BJ (cell line): ENCODE data around the gene STAB2. TPM values are rescaled to one million over a fixed set of nuclear protein-coding genes. Genes with fewer than 3 reads are reported as not detected.

Experiments used
- CTCF ChIA-PET: fragments of 350-600 bp; formaldehyde crosslinking; extraction: SDS; loops from one replicate; lab custom pipeline; 2021; ENCODE audit warnings: antibody characterized with exemption, inconsistent platforms; lab: Yijun Ruan, JAX
- POLR2A ChIA-PET: fragments of 300-600 bp; sonication (Branson Sonifier 250); formaldehyde crosslinking; extraction: SDS; loops from one replicate; lab custom pipeline; 2021; ENCODE audit warnings: antibody characterized with exemption; lab: Charles Lee
- DNase-seq: peaks from one replicate; pipeline ENCODE4 v3.0.0-alpha.2; 2011; ENCODE audit warnings: low read depth
- H3K27me3 ChIP-seq: 2 replicates; pipeline ENCODE4 v1.6.0; 2011; ENCODE audit warnings: low read length; ENCODE audit not compliant: control insufficient read depth, insufficient read depth
- H3K36me3 ChIP-seq: 2 replicates; pipeline ENCODE4 v1.5.1; 2011; ENCODE audit warnings: low read length; ENCODE audit not compliant: control insufficient read depth, insufficient read depth
- H3K4me3 ChIP-seq: 2 replicates; pipeline ENCODE4 v1.5.1; 2011; ENCODE audit warnings: low read depth, mild to moderate bottlenecking, control low read depth, low read length
- polyA plus RNA-seq: library from polyadenylated mRNA; depleted of rRNA; stranded (reverse); fragments of >200 nt; gene quantifications from 2 replicates; pipeline ENCODE4 v1.2.3, GENCODE V29; 2011
- TF ChIP-seq, protein P1 (sequence below): IDR thresholded peaks from 2 replicates; pipeline ENCODE4 v1.5.1; 2011; ENCODE audit warnings: low read depth, mild to moderate bottlenecking, control low read depth, inconsistent platforms, low read length, moderate library complexity; ENCODE audit not compliant: insufficient read depth

Gene STAB2
- polyA plus RNA-seq, 1 experiment, result not detected

DNA sequence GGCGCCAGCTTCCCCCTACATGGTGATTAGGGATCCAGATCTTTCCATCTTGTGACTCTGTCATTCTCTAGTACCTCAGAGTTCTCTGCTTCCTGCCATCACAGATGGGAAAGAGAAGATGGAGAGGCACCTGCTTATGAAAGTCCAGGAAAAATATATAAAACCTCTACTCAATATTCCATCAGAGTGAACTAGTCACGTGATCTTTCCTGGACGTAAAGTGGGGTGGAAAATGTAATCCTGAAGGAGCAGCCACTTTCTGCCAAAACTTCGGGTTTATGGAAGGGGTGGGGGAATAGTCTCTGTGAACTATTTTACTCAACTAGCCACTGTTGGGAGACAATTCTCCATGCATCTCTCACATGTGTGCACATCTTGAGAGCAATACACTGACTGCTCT lies 47.7 kb downstream of the STAB2 start:
- Histone ChIP-seq H3K36me3 (no peaks in the 10 kb centered on the region), H3K4me3 (no peak overlapping the region), H3K27me3 (peaks cover 6% of the 10 kb centered on the region)
- ChIA-PET POLR2A (no interaction called here), CTCF (no interaction called here)
- TF ChIP-seq, protein P1, sequence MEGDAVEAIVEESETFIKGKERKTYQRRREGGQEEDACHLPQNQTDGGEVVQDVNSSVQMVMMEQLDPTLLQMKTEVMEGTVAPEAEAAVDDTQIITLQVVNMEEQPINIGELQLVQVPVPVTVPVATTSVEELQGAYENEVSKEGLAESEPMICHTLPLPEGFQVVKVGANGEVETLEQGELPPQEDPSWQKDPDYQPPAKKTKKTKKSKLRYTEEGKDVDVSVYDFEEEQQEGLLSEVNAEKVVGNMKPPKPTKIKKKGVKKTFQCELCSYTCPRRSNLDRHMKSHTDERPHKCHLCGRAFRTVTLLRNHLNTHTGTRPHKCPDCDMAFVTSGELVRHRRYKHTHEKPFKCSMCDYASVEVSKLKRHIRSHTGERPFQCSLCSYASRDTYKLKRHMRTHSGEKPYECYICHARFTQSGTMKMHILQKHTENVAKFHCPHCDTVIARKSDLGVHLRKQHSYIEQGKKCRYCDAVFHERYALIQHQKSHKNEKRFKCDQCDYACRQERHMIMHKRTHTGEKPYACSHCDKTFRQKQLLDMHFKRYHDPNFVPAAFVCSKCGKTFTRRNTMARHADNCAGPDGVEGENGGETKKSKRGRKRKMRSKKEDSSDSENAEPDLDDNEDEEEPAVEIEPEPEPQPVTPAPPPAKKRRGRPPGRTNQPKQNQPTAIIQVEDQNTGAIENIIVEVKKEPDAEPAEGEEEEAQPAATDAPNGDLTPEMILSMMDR, result no peak
- no peak for DNase-seq

DNA sequence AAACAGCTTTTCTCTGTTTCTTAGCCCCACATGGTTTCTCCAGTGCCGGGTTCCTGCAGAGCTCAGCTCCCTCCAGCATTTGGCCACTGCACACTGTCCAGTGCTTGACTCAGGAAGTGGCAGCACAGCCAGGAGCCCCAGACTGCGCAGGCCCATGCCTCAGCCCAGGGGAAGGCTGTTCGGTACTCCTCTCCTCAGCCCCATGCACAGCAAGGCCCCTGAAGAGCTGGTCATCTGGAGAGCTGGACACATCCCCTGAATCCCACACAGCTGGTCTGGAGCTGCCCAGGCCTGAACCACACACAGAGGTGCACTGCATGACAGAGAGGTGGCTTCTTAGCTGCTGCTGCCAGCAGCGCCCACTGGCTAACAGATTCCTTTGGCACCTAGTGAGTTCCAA lies 48.3 kb downstream of the STAB2 start:
- Histone ChIP-seq H3K36me3 (no peaks in the 10 kb centered on the region), H3K27me3 (peaks cover 6% of the 10 kb centered on the region), H3K4me3 (no peak overlapping the region)
- TF ChIP-seq, protein P1, result no peak
- no peak for DNase-seq
- ChIA-PET POLR2A (no interaction called here), CTCF (no interaction called here)

DNA sequence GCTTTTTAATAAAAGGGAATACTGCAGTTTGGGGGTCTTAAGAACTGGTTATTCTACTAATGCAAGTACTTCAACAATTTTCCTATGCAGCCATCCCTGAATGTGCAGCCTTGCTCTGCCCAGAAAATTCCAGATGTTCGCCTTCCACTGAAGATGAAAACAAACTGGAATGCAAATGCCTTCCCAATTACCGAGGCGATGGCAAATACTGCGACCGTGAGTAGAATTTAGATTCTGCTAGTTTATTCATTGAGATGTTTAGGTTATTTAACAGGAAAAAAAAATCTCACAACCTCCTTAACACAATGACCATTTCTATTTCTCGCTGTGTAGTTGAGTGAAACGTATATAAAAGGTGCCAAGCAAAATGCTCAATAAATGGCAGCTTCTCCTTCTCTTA lies 49.9 kb downstream of the STAB2 start:
- H3K36me3 ChIP-seq, result no peaks in the 10 kb centered on the region
- H3K4me3 ChIP-seq, result no peak overlapping the region
- no peak for DNase-seq
- TF ChIP-seq, protein P1, result no peak
- ChIA-PET POLR2A (no interaction called here), CTCF (interaction anchor here (1.2 kb wide), 1 partner anchor 10 kb away, joined by 3 read pairs; no protein-coding TSS in a partner anchor)
- peaks cover 6% of the 10 kb centered on the region for H3K27me3 ChIP-seq

DNA sequence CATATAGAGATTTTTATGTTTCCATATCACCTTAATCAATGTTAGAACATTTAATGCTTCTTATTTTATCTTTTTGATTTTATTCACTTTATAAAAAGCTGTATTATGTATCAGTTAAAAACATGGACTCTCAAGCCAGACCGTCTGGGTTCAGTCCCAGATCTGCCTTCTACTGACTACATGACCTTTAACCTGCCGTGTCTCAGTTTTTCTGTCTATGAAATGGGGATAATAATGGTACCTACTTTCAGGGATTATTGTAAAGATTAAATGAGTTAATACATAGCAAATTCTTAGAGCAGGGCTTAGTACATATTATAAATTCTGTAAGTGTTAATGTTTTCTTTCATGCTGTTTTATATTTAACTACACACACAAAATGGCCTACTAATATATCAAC lies 50.4 kb downstream of the STAB2 start:
- TF ChIP-seq, protein P1, result no peak
- peaks cover 6% of the 10 kb centered on the region for H3K27me3 ChIP-seq
- DNase-seq, result no peak
- H3K4me3 ChIP-seq, result no peak overlapping the region
- ChIA-PET CTCF (no interaction called here), POLR2A (no interaction called here)
- no peaks in the 10 kb centered on the region for H3K36me3 ChIP-seq

DNA sequence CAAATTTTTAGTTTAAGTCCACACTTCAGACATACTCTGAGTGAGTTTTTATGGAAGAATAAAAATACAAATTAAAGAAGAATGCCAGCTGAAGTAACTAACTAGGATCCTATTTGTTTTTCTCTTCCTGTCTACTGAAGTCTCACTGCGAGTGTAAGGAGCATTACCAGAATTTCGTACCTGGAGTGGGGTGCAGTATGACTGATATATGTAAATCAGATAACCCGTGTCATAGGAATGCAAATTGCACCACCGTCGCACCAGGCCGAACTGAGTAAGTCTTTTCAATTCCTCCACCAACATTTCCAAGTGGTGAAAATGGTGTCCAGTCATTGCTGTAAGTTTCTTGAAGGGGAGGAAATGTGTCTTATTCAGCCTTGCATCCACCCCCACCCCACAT lies 52.9 kb downstream of the STAB2 start:
- TF ChIP-seq, protein P1, result no peak
- Histone ChIP-seq H3K27me3 (peaks cover 6% of the 10 kb centered on the region), H3K36me3 (no peaks in the 10 kb centered on the region), H3K4me3 (no peak overlapping the region)
- CTCF ChIA-PET, result no interaction called here
- POLR2A ChIA-PET, result no interaction called here
- no peak for DNase-seq
